Measurements from ENCODE around the gene TPSD1.
"Not testable (repeated sequence)": the region's sequence is repeated elsewhere in the genome, so short reads cannot be mapped to it uniquely, and the experiment has no call there.

The TPSD1 gene

GRCh38 chr16:1255276-1256122 is at the start of gene TPSD1:
Gene TPSD1, plus strand, starts transcription at chr16:1256069. Its CDS starts 212 bp downstream, at chr16:1256281.
- not testable (repeated sequence) for DNase-seq

- no peak for DNase-seq
Measured at GRCh38 chr16:1206326-1206725, 49.5 kb upstream of the TPSD1 start.

GRCh38 chr16:1206786-1207185 is 49.1 kb upstream of the TPSD1 start:
- no peak for DNase-seq

- no peak for DNase-seq
Measured at GRCh38 chr16:1208239-1208830, 47.5 kb upstream of the TPSD1 start.

GRCh38 chr16:1209081-1209480 is 46.8 kb upstream of the TPSD1 start:
- DNase-seq = no peak

GRCh38 chr16:1210461-1210860 is 45.4 kb upstream of the TPSD1 start:
- no peak for DNase-seq

- no peak for DNase-seq
Measured at GRCh38 chr16:1211451-1212268, 44.2 kb upstream of the TPSD1 start.

GRCh38 chr16:1212616-1213194 is 43.2 kb upstream of the TPSD1 start:
- DNase-seq = no peak

GRCh38 chr16:1213231-1213630 is 42.6 kb upstream of the TPSD1 start:
- no peak for DNase-seq

- DNase-seq = no peak
Measured at GRCh38 chr16:1213796-1214372, 42.0 kb upstream of the TPSD1 start.

- DNase-seq = no peak
Measured at GRCh38 chr16:1214719-1215118, 41.1 kb upstream of the TPSD1 start.

GRCh38 chr16:1215574-1216295 is 40.1 kb upstream of the TPSD1 start:
- no peak for DNase-seq

GRCh38 chr16:1216296-1216619 is 39.6 kb upstream of the TPSD1 start:
- DNase-seq = no peak

- no peak for DNase-seq
Measured at GRCh38 chr16:1216681-1217400, 39.0 kb upstream of the TPSD1 start.

GRCh38 chr16:1217526-1217925 is 38.3 kb upstream of the TPSD1 start:
- DNase-seq = no peak

- no peak for DNase-seq
Measured at GRCh38 chr16:1218061-1218929, 37.6 kb upstream of the TPSD1 start.

- DNase-seq = no peak
Measured at GRCh38 chr16:1218930-1219611, 36.8 kb upstream of the TPSD1 start.

GRCh38 chr16:1220098-1220728 is 35.7 kb upstream of the TPSD1 start:
- no peak for DNase-seq

GRCh38 chr16:1220841-1221627 is 34.8 kb upstream of the TPSD1 start:
- no peak for DNase-seq

Measured in stimulated activated CD4-positive, alpha-beta T cell treated with anti-CD3 and anti-CD28 coated beads, Interleukin-12 subunit alpha, Interleukin-12 subunit beta, amount 100 ng/mL, for 4 hours (primary cell).